Adrenal gland (tissue), 5 donors: ENCODE measurements around the gene PTTG2.

Experiments
- CTCF ChIP-seq, 6 experiments: fragments of 450-650 bp in 4 of 6; fragments of 200-600 bp in 2 of 6; sonication (generic) in 1 of 6; IDR thresholded peaks; 1 replicate in 5 of 6; 2 replicates in 1 of 6; pipeline versions ENCODE4 v1.5.1 to v1.8.0; 2016 to 2021; ENCODE audit warnings: antibody characterized with exemption in 6 of 6, mild to moderate bottlenecking in 2 of 6, moderate library complexity in 1 of 6
- POLR2A ChIP-seq, 2 donors: fragments of 450-650 bp; IDR thresholded peaks; one replicate each; pipeline ENCODE4 v1.6.1; 2017; ENCODE audit warnings: antibody characterized with exemption in 2 of 2, mild to moderate bottlenecking in 2 of 2, moderate library complexity in 1 of 2
- donor health status: DM: no; HTN: no; CAD: no.

DNA sequence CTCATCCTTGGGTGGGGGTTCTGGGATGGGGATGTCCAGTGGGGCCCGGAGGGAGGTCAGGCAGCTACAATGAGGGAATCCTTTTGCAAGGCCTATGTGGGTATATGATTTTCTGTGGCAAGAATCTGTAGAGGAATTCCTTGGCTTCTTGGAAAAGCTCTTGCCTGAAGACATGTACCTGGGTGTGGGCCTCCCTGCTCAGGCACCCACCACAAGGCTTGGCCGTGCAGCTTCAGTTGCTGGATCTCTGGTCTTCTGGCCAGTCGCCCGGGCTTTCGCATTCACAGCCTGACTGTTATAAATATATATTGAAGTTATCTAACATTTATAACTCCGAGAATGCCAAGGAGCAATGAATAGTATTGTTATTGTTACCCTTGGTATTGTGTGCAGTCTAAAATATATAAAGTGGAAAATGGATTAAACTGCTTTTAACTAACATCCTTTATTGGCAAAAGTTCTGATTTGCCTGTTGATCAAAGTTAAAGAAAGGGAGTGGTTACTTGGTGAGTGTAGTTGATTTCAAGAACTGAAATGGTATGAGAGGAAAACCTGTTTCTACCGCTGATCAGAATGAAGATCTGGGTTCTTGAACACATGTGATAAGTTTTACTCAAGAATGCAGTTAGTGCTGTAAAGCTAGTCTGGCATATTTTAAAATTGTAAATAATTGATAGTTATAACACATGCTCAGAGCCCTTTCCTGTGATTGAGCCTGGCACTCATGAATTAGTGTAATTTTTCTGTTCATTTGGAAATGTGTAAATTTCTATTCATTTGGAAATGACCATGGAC lies 36.0 kb downstream of the PTTG2 start:
- TF ChIP-seq CTCF (IDR thresholded peaks at IDR 0.05) (no peak), POLR2A (IDR thresholded peaks at IDR 0.05) (no peak)
